SKM-1 treated with dmso at 0.1 percent for 144 hours (cell line): ENCODE data around the gene LRRC8E.
"Not testable (repeated sequence)": the region's sequence is repeated elsewhere in the genome, so short reads cannot be mapped to it uniquely, and the experiment has no call there.

Experiments
- DNase-seq: peaks from one replicate; lab custom pipeline; 2025; ENCODE audit not compliant: unreplicated experiment; lab: John Stamatoyannopoulos, UW

LRRC8E gene

DNA sequence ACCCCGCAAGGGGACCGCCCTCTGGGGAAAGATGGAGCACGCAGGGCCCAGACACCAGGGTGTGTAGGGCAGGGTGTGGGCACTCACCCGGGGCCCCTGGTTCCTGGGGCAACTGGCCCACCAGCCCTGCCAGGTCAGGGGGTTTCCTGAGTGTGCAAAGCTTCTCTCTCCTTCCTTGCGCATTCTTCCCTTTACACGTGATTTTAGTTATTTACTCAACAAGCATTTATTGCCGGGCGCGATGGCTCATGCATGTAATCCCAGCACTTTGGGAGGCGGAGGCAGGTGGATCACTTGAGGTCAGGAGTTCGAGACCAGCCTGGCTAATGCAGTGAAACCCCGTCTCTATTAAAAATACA is 34.6 kb upstream of the LRRC8E start:
- DNase-seq = no peak

DNA sequence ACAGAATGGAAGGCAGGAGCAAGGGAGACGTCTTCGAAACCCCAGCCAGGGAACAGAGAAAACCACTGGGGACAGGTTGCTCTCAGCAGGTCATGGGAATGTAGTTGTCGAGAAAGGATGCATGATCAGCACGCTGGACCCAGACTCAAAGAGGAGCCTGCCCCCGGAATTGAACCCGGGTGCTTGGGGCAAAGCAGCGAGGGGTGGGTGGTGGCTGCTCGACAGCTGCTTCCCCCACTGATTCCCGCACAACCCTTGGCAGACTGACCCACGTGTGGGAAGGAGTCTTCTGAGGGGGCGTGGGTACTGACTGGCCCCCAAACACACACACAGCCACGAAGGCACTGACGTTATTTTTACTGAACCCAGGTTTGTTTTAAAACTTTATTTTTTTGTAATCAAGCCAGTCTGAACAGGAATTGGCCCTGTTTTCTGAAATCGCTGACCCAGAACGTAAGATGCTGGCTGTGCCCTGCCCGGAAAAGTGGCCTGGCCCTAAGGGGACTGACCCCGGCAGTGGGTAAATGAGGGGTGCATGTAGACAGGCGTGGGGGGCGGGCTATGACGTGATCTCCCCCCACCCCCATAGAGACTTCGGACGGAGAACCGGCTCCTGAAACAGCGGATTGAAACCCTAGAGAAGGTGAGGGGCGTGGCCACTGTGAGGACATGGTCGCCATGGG is 32.7 kb upstream of the LRRC8E start:
- no peak for DNase-seq

DNA sequence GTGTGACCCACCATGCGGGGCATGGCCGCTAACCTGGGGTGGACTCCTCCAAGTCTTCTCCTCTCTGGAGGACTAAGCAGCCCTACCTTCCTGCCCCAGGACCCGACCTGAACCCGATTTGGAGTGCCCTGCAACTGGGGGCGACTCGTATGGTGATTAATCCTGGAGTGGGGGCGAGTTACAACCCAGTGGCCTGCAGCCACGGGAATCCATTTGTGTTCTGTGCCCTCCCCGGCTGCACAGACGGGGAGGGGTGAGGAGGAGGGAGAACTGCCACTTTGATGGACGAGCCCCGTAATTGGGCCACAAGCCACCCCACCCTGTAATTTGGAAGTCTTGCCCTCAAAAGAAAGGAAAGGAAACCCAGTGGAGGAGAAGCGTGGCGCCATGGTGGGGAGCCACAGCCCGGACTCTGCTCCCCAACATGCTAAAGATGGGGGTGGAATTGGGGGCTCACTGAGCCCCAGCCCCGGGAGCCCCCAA is 32.2 kb upstream of the LRRC8E start:
- DNase-seq = no peak

DNA sequence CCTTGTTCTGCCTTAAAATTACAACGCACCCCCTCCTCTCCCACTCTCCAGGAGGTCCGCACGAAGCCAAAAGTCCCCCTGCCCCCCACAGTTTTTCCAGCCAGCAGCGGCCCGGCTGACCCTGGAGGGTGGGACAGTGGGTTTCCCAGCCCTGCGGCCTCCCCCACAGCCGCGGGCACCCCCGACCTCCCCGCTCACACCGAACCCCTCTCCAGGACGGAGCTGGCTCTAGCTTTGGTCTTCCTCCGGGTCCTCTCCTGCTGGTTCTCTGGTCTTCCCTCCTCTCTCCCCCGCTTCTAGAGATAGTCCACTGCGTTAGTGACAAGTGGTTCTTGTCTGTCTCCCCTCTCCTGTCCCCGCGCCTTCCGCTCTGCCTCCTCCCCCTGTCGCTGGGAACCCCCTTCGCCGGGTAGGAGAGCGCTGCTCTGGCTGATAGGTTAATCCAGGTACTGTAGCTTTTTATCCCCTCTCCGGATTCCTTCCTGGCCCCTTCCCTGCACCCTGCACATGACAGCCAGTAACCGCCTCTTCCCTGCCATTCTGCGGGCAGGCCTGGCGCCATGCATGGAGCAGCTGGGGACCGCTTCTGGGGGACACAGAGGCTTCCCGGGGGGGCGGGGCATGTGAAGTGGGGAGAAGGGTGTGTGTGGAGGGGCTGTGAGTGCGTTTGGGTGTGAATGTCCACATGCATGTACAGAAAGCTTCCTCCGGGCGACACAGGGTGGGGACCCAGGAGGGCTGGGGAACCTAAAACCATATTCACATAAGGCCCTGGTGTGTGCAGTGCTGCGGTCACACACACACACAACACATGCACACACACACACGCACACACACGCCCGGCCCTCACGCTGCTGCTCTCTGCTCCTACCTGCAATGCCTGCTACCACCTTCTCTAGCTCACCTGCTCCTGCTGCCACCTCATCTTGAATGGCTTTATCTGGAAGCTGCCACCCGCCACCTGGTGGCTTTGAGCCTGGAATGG is 31.3 kb upstream of the LRRC8E start:
- DNase-seq = no peak

DNA sequence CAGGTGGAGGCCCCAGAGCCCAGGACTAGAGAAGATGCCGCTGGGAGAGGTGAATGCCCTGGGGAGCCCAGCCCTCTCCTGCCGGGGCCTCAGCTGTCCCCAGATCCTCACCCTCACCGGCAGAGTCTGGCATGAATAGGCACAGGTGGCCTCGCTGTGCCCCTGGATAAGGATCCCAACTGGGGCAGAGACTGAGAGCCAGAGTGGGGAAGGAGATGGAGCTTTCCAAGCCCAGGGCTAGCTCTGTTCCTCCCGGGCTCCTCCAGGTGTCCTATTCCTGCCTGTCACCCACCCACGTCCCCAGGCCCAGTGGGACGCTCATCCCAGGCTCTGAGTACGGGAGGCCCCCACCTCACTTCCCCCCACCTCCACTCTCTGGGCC is 30.6 kb upstream of the LRRC8E start:
- no peak for DNase-seq

DNA sequence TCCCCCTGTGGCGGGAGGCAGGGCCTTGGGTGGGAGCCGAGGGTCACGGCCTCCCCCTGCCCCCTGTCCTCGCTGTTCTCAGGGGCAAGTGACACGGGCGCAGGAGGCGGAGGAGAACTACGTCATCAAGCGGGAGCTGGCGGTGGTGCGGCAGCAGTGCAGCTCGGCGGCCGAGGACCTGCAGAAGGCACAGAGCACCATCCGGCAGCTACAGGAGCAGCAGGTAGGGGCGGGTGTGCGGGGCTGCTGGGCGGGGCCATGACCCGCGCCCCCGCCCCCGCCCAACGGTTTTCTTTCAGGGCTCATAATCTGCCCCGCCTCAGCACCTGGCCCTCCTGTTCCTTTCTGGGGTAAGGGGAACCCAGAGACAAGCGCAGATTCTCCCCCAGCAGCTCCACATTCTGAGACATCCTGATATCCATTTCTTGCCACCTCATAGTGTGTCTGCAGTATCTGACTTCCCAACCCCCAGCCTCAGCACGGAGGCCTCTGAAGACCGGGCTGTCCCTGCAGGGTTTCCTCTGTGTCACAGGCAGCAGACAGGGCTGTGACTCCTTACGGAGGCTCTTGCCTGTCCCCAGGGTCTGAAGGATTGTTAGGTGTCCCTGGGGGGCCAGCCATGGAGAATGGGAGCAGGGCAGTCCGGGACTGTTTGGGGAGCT is 30.1 kb upstream of the LRRC8E start:
- no peak for DNase-seq

DNA sequence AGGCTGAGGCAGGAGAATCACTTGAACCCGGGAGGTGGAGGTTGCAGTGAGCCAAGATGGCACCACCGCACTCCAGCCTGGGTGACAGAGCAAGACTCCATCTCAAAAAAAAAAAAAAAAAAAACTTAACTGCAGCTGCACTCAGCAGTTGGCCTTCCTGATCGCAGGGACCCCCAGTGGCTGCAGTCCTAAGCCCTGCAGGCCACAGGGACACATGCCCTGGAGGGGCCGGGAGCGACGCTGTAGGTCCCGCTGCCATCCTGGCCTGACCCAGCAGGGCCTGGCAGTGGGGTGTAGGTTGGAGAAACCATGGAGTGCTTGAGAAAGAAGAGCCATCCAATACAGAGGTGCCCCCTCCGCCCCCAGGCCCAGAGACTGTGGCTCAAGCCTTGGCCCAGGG is 29.2 kb upstream of the LRRC8E start:
- not testable (repeated sequence) for DNase-seq

DNA sequence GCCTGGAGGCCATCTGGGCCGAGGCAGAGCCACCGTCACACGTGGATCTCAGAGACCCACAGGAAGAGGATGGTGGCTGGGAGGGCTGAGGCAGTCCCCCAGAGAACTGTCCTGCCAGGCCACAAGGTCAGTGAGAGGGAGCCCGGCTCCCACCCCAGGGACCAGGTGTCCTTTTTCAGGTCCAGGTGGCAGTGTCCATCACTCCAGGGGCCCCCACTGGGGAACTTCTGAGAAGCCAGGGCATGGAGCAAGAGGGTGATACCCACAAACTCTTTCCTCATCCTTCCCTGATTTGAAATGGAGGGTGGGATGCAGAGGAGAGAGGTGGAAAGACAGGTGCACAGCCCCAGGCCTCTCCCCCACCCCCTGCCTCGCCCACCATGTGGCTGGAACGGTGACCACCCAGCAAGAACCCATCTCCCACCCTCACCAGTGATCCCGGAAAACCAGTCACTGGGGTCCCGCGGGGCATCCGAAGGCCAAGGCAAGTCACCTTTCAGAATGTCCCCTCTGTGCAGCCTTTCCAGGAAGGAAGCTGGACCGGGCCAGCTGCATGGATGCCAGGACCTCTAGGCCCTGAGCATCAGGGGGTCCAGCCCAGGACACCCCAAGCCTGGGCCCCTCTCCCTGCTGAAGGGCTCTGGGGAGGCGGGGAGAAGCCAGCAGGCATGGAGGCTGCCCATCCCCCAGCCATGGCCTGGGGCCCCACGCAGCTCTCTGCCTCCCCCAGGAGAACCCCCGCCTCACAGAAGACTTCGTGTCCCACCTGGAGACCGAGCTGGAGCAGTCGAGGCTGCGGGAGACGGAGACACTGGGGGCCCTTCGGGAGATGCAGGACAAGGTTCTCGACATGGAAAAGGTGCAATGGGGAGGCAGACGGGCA is 28.2 kb upstream of the LRRC8E start:
- DNase-seq = no peak

DNA sequence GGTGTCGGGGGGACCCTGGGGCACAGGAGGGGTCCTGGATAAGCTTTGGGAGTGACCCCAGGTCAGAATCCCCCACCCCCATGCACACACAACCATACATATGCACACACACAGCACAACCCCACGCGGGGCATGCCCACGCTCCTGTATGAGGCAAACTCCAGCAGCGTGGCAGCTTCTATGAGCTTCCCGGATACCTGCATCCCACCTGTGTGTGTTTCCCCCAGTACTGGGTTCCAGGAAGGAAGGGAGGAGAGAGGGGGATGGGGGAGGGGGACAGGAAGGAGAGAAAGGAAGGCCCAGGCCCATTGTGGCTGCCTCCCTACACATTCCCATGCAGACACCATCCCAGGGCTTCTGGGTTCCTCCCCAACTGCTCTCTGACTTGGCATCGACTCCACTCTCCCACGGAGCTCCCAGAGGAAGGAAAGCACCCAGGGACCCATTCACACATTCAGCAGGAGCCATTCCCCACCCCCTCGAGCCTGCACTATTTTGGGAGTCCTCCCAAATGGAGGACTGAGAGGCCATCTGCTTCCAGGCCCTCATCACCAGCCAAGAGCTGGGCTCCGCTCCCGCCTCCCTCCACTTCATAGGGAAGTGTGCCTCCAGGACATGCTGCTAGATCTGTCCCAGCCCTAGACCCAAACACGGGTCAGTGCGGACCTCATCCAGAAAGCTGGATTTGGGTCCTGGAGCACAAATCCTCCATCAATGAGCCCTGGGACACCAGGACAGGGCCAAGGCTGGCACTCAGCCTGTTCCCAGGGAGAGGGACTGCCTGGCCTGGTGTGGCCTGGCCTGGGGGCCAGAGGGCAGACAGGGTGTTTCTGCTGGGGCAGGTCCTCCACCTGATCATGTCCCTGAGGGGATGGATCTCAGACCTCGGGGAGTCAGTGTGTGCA is 27.3 kb upstream of the LRRC8E start:
- DNase-seq = no peak

DNA sequence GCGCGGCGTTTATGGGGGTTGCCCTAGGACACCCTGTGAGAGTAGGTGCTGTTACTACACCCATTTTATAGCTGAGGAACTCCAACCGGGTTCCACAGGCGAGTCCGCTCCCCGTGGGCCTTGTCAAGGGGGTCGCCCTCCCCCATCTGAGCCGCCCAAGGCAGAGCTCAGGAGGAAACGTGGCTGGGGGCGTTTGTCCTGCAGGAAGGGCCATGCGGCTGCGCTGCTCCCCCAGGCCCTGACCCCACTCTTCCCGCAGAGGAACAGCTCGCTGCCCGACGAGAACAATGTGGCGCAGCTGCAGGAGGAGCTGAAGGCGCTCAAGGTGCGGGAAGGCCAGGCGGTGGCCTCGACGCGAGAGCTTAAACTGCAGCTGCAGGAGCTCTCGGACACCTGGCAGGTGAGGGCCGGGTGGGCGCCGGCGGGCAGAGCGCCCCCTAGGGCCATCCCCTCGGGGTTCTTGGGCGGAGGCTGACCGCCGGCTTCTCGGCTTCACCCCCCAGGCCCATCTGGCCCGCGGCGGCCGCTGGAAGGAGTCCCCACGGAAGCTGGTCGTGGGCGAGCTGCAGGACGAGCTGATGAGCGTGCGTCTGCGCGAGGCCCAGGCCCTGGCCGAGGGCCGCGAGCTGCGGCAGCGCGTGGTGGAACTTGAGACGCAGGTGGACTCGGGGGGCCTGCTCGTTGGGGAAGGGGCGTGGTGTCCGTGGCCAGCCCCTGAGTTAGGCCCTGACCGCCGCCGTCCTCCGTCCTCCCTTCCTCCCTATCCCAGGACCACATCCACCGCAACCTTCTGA is 26.5 kb upstream of the LRRC8E start:
- no peak for DNase-seq

DNA sequence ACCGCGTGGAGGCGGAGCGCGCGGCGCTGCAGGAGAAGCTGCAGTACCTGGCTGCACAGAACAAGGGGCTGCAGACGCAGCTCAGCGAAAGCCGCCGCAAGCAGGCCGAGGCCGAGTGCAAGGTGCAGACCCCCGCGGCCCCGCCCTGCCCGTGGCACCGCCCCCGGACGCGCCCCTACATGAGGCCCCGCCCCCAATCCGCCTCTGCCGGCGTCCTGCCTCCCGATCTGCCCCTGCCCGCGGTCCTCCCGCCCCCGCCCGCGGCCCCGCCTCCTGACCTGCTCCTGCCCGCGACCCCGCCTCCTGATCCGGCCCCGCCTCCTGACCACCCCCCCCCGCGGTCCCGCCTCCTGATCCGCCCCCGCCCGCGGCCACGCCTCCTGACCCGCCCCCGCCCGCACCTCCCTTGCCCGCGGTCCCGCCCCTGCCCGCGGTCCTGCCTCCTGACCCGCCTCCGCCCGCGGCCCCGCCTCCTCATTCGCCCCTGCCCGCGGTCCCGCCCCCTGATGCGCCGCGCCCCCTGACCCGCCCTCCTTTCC is 25.8 kb upstream of the LRRC8E start:
- DNase-seq = no peak

DNA sequence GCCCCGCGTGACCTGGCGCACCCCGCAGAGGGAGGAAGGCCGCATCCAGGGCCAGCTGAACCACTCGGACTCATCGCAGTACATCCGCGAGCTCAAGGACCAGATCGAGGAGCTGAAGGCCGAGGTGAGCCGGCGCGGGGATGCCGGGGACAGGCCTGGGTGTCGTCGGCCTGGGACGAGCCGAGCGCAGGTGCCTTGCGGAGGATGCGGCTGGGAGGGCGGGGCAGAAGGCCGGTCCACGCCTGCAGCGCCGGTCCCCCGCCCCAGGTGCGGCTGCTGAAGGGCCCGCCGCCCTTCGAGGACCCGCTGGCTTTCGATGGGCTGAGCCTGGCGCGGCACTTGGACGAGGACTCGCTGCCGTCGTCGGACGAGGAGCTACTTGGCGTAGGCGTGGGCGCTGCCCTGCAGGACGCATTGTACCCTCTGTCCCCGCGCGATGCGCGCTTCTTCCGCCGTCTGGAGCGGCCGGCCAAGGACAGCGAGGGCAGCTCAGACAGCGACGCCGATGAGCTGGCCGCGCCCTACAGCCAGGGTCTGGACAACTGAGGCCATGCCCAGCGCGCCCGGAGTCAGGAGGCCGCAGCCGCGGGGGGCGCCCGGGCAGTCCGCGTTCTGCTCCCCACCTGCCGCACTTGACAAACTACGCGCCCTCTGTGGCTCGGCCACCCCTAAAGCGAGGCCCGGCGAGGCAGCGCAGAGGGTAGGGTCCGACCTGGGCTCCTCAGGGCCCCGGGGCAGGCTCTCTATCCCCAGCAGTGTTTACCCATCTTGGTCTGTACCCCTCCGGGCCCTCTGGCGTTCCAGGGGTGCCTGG is 24.9 kb upstream of the LRRC8E start:
- no peak for DNase-seq

DNA sequence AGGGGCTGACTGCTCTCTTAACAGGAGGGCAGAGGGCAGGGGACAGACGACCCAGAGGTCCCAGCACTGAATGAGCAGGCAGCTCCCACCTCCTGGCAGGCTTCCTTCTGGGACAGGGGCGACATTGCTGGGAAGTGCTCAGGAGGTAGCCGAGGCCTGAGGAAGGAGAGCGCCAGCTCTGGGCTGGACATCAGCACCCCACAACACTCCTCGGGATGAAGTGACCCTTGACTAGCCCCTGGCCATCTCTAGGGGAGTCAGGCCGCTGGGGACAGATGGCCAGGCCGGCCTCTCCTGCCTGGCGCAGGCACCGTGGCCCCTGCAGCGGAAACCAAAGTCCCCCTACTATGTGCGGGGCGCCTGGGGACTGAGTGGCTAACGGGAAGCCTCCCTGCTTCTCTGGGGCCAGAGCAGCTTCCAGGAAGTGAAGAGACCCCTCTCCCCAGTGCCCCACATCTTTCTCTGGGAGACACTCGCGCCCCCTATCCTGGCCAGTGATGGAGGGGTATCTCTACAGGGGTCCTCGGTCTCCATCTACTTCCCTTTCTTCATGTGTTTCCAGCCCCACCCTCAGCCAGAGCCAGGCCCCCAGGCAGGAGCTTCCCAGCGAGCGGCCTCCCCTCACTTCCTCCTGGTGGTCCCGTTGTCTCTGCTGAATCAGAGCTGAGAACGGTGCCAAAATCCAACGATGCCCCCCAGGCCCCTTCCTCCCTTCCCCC is 24.2 kb upstream of the LRRC8E start:
- DNase-seq = no peak

DNA sequence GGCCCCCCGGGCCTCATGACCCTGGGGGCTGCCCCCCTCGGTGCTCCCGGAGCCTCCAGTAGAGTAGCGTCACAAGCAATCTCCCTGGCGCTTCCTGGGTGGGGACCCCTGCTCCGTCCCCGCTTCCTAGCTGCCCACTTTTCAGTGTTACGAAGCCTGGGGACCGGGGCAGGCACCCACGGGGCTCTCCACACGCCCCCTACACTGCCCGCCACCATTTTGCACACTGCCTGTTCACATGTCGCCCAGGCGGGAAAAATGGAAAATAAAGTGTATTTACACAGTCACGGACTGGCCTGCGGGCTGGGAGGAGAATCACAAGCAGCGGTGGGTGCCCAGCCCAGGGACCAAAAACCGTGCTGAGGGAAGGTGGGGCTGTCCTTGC is 23.6 kb upstream of the LRRC8E start:
- no peak for DNase-seq

DNA sequence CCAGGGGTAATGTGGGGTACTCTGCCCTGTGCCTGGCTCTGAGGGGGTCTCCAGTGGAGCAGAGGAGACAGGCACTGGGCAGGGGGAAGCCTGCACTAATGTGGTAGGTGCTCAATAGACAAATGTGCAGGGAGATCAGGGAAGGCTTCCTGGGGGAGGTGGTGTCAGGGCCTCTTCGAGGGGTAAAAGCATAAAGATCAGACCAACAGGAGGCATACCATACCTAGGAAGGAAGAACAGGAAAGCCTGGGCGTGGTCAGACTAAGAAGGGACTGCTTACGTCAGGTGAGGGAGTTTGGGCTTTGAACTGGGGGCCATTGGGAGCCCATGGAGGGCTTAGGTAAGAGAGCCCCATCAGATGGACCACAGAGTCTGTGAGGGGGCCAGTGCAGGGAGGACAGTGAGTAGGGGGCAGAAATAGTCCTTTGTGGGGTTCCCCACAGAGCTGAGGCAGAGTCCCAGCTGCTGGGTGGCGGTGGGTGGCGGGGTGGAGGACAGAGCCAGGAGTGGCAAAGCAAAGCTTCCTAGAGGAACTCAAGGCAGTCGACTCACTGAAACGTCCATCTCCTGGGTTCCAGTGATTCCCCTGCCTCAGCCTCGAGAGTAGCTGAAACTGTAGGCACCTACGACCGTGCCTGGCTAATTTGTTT is 22.9 kb upstream of the LRRC8E start:
- DNase-seq = no peak

DNA sequence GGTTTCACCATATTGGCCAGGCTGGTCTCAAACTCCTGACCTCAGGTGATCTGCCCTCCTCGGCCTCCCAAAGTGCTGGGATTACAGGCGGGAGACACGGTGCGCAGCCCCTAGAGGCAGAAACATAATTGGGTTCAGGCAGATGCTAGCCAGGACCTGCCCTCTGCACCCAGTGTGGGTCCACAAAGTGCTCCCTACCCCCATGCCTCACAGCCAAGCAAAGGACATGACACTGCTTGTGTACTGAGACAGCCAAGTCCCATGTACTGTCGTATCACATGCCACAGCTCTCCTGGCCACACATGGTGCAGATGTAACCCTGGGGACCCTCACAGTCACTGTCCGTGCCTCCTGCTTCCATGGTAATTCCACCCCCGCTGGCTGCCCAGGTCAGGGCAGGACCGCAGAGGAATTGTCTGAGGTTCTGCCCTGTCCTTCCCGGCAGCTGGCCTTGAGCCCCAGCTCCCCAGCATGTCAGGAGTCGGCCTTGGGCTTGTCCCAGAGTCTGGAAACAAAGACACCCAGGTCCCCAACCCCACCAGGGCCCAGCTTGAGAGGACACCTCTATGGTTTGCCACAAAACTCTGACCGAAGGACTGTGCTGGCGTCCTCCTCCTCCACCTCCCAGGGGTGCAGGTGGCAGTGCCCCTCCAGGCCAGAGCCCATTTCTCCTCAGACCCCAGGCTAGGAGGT is 21.8 kb upstream of the LRRC8E start:
- DNase-seq = no peak
